Jurkat, Clone E6-1 (cell line): ENCODE data around the gene CDH1.

Experiments used
- DNase-seq: peaks from one replicate; pipeline ENCODE4 v3.0.0-alpha.2; 2011; ENCODE audit warnings: low read depth, low spot score
- H3K4me3 ChIP-seq: 2 replicates; pipeline ENCODE4 v1.5.1; 2011; ENCODE audit warnings: mild to moderate bottlenecking, low read length, control low read depth, moderate library complexity

The CDH1 gene

GRCh38 chr16:68884401-68884800 lies 147.3 kb downstream of the CDH1 start:
- no peak for DNase-seq
- no peak overlapping the region for H3K4me3 ChIP-seq
